ENCODE measurements around the gene INPP5K. TPM values are rescaled to one million over a fixed set of nuclear protein-coding genes. Genes with fewer than 3 reads are reported as not detected.

INPP5K gene
- total RNA-seq, 3 donors from 2014 or later: 43.7 to 49.9 (median 47.6) TPM

- Histone ChIP-seq H3K4me3 (no peak overlapping the region), H3K9me3 (no peaks in the 10 kb centered on the region), H3K4me1 (ENCODE audit: low read depth) (peaks cover 26% of the 10 kb centered on the region), H3K36me3 (ENCODE audit: low read depth) (no peaks in the 10 kb centered on the region)
- TF ChIP-seq, protein P1, sequence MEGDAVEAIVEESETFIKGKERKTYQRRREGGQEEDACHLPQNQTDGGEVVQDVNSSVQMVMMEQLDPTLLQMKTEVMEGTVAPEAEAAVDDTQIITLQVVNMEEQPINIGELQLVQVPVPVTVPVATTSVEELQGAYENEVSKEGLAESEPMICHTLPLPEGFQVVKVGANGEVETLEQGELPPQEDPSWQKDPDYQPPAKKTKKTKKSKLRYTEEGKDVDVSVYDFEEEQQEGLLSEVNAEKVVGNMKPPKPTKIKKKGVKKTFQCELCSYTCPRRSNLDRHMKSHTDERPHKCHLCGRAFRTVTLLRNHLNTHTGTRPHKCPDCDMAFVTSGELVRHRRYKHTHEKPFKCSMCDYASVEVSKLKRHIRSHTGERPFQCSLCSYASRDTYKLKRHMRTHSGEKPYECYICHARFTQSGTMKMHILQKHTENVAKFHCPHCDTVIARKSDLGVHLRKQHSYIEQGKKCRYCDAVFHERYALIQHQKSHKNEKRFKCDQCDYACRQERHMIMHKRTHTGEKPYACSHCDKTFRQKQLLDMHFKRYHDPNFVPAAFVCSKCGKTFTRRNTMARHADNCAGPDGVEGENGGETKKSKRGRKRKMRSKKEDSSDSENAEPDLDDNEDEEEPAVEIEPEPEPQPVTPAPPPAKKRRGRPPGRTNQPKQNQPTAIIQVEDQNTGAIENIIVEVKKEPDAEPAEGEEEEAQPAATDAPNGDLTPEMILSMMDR (IDR thresholded peaks at IDR 0.05): no peak
- intact Hi-C loops (cut with DNase I, micrococcal nuclease): no loop called here
- DNase-seq (no peak), ATAC-seq (no peak)
These were observed 22.2 kb downstream of the INPP5K start for GRCh38 chr17:1494203-1494602.

GRCh38 chr17:1493291-1493980 lies 23.0 kb downstream of the INPP5K start:
- intact Hi-C loops (cut with DNase I, micrococcal nuclease): no loop called here
- TF ChIP-seq, protein P1 (IDR thresholded peaks at IDR 0.05): no peak
- no peaks in the 10 kb centered on the region for H3K9me3 ChIP-seq
- no peaks in the 10 kb centered on the region for H3K36me3 ChIP-seq (ENCODE audit: low read depth)
- no peak overlapping the region for H3K4me3 ChIP-seq
- peaks cover 34% of the 10 kb centered on the region for H3K4me1 ChIP-seq (ENCODE audit: low read depth)
- peak in 2 of 3 donors; percentile 72 to 73 for DNase-seq
- peak; percentile 62 for ATAC-seq

DNA sequence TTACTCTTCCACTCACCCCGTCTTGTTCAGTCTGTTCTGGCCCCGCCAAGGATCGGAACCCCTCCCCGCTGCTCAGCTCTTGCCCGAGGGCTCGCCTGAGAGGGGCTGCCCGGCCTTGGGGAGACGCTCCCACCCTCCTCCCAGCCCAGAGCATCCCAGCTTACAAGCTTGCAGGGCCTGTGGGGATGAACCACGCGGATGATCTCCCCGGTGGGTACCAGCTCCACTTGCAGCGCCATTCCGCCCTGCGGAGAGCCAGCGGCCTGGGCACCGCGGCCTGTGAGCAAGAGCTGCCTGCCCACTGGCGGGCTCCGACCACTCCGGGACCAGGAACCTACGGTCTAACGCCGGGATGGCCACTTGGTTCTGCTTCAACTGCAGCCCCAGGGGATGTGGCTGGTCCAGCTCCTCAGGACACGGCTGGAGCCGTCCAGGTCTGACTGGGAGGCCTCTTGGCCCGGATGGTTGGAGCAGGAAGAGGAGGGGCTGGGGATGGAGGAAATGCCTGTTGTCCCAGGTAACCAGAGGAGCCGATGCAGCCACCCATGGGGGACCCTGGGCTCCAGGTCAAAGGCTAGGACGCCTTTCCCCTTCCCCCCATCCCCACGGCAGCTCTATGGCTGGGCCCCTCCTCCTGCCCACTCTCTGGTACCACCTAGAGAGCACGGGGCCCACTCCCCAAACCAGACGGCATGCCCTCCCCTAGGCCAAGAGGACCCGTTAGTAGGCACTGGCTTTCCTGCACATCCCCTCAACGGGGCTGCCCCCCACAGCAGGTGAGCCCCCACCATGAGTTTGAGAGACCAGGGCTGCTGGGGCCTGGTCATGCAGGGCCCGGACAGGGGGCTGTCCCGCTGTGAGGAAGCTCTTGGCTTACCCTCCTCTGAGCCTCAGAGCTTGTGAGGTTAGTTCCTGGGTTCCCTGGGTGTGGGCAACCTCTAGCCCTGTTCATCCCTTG lies 23.9 kb downstream of the INPP5K start, which contains the start of gene MYO1C:
Gene MYO1C, minus strand, starts transcription at position 438 of the 958 bp plus-strand sequence. Its CDS starts 199 bp downstream, at position 239.
- intact Hi-C loops (cut with DNase I, micrococcal nuclease): no loop called here
- H3K4me3 ChIP-seq: no peak within 1 kb of the TSS
- DNase-seq: peak in 1 of 3 donors; percentile 65
- H3K9me3 ChIP-seq: no peaks in the 10 kb centered on the region
- H3K4me1 ChIP-seq (ENCODE audit: low read depth): peaks cover 36% of the 10 kb centered on the region
- TF ChIP-seq, protein P1 (IDR thresholded peaks at IDR 0.05): no peak
- ATAC-seq: peak; percentile 1
- H3K36me3 ChIP-seq (ENCODE audit: low read depth): no peaks in the 10 kb centered on the region

GRCh38 chr17:1491443-1492248 lies 24.8 kb downstream of the INPP5K start:
- Histone ChIP-seq H3K4me1 (ENCODE audit: low read depth) (peaks cover 45% of the 10 kb centered on the region), H3K9me3 (no peaks in the 10 kb centered on the region), H3K36me3 (ENCODE audit: low read depth) (no peaks in the 10 kb centered on the region), H3K4me3 (peak overlapping the region; percentile 51)
- ATAC-seq (peak; percentile 62), DNase-seq (peak; percentile 75 to 86 (median 83))
- TF ChIP-seq, protein P1 (IDR thresholded peaks at IDR 0.05): no peak
- intact Hi-C loops (cut with DNase I, micrococcal nuclease): no loop called here
